Activated CD4-positive, CD25-positive, alpha-beta regulatory T cell treated with anti-CD3 and anti-CD28 coated beads, Interleukin-2, amount 50 U/mL, for 16 hours (primary cell): ENCODE measurements around the gene THBD.

ENCODE experiments used
- DNase-seq: peaks from one replicate; pipeline ENCODE4 v3.0.0-alpha.2; 2020; ENCODE audit warnings: low read depth, low spot score

THBD gene

GRCh38 chr20:23084282-23084844 is 34.9 kb upstream of the THBD start:
- no peak for DNase-seq

GRCh38 chr20:23083553-23084220 is 34.2 kb upstream of the THBD start:
- no peak for DNase-seq

GRCh38 chr20:23082846-23083552 is 33.5 kb upstream of the THBD start:
- no peak for DNase-seq

GRCh38 chr20:23081263-23081819 is 31.9 kb upstream of the THBD start:
- DNase-seq: no peak

- no peak for DNase-seq
These were observed 31.0 kb upstream of the THBD start for GRCh38 chr20:23080521-23080920.

GRCh38 chr20:23079926-23080325 is 30.5 kb upstream of the THBD start:
- no peak for DNase-seq

- no peak for DNase-seq
These were observed 29.5 kb upstream of the THBD start for GRCh38 chr20:23079016-23079351.

DNA sequence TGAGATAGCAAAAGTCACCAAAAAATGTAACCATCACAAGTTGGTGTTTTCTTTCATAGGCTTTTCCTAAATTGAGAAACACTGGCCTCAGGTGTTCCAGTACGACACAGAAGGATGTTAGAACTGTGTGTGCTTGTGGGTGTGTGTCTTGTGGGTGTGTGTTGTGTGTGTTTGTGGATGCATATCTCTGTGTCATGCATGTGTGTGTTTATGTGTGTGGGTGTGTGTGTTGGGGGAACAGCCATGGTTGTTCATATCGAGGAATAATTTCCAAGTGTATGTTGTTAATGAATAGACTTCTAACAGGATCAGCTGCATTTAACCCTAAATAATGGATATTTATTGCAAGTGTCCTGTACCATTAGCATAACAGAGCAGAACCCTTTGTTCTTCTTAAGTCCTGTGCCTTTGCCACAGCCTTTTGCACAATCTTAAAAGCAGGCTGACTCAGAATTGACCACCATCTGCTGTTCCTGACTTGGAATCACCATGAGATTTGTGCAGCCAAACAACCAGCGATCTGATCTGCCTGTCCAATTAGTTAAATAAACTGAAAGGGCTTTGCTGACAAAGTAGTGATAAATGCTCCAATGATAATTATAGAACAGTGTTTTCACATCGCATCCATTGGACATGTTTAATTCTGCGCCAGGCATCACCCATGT is 29.0 kb upstream of the THBD start:
- no peak for DNase-seq

GRCh38 chr20:23077277-23077676 is 27.8 kb upstream of the THBD start:
- DNase-seq: no peak

GRCh38 chr20:23074052-23074451 is 24.6 kb upstream of the THBD start:
- DNase-seq: no peak

DNA sequence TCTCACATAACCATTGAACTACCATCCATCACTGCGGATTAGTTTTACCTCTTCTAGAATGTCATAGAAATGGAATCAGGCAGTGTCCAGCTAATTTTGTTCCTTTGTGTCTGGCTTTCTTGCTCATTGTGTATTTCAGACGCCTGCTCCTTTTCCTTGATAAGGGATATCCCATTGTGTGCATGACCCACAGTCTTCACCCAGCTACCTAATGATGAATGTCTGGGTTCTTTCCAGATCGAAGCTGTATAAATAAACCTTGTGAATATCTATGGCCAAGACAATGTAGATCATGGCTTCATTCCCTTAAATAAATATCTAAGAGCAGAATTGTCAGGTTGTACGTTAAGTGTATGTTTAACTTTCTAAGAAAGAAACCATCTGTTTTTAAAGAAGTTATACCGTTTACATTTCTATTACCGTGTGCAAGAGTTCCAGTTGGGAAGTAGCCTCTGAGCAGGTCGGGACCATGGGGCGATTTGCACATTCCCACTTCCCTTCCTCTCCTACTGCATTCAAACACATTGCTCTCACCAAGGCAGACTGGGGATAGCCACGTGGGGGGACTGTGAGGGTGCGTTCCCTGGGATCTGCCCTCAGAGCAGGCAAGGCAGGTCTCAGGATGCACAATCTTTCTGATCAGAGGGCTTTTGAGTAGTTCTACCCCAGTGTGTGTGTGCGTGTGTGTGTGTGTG is 23.6 kb upstream of the THBD start:
- no peak for DNase-seq

GRCh38 chr20:23071996-23072395 is 22.5 kb upstream of the THBD start:
- no peak for DNase-seq

DNA sequence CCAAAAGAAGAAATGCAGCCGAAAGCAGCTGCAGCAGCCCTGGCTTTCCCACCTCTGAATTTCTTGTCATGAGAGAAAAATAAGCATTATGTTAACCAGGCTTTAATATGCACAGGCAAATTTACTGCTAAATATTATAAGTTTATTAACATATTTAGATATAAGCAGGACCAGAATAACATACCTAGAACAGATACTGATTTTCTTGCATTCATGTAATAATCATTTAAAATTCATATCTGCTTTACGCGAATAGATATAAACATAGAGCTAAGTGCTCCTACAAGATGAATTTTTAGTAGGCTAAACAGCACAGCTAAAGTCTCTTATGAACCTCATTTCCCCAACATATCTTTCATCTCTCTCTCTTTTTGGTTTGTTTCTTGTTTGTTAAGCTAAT is 21.9 kb upstream of the THBD start:
- no peak for DNase-seq

GRCh38 chr20:23069108-23069507 is 19.6 kb upstream of the THBD start:
- no peak for DNase-seq

GRCh38 chr20:23068283-23068682 is 18.8 kb upstream of the THBD start:
- no peak for DNase-seq

DNA sequence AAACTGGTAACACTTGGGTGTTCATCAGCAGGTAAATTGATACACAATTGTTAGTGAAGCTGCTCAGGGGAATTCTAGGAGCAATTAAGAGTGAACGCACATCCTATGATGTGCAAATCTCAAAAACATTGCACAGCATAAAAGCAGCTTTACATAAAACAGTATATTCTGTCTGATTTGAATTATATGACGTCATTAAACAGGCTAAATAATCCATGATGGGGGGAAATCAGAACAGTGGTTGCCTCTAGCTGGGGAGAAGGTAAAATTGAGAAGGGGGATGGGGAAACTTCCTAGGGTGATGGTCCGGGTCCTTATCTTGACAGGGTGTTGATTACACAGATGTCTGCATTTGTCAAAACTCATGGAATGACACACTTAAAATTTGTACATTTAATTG is 17.3 kb upstream of the THBD start:
- DNase-seq: no peak

DNA sequence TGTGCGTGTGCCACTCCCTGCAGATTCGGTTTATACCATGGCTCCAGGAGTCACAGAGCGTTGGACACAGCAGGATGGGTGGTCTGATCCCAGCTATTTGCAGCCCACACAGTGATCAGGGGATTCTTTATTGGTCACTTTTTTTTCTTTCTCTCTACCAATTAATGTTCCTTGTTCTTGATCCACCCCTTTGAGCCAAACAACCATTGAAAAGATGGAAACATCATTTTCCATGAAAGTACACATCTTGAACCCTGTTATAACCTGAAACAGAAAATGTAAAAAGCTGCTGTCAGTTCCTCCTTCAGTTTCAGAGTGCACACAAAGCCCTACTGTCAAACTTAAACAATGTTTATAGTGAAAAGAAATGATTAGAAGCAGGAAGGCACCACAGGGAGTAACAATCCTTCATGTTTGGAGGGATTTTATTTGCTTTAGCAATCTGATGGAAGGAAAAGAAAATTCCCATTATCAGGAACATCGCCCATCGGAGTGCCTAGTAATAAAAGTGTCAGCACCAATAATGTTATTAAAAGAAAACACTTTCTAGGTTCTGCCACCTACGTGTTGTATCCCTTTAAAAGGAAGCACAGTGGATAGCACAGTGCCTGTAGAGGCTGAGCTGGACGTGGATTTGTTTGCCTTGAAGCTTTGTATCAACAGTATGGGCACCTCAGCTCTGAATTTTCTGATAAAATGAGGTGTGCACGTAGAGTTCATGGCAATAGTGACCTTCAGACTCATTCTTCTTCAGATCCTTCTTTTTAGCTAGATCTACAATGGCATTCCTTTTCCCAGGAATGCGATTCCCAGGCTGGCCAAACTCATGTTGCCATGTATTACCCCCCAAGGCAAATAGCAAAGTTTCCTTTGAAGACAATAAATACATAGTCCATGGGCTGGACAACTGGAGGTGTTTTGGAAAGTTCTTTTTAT is 16.1 kb upstream of the THBD start:
- no peak for DNase-seq

GRCh38 chr20:23063581-23063980 is 14.1 kb upstream of the THBD start:
- no peak for DNase-seq

DNA sequence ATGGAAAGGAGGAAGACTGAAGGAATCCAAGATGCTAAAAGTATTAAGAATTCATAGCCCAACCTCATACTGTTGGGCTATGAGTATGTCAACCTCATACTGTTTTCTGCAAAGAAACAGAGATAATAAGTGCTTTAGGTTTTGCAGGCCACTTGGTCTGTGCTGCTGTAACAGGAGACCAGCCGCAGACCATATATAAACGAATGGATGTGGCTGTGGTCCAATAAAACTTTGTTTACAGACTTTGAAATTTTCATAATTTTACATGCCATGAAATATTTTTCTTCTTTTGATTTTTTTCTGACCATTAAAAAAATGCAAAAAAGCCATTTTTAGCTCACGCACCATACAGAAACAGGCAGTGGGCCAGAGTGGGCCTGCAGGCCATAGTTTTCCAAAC is 13.7 kb upstream of the THBD start:
- no peak for DNase-seq

- DNase-seq: no peak
These were observed 13.2 kb upstream of the THBD start for GRCh38 chr20:23062632-23063031.
